NCI-H1417 treated with DMSO at 0.1 percent for 48 hours (cell line): Measurements from ENCODE around the gene KBTBD3.

Experiments
- DNase-seq: peaks from one replicate; lab custom pipeline; 2025; lab: John Stamatoyannopoulos, UW

KBTBD3 gene

DNA sequence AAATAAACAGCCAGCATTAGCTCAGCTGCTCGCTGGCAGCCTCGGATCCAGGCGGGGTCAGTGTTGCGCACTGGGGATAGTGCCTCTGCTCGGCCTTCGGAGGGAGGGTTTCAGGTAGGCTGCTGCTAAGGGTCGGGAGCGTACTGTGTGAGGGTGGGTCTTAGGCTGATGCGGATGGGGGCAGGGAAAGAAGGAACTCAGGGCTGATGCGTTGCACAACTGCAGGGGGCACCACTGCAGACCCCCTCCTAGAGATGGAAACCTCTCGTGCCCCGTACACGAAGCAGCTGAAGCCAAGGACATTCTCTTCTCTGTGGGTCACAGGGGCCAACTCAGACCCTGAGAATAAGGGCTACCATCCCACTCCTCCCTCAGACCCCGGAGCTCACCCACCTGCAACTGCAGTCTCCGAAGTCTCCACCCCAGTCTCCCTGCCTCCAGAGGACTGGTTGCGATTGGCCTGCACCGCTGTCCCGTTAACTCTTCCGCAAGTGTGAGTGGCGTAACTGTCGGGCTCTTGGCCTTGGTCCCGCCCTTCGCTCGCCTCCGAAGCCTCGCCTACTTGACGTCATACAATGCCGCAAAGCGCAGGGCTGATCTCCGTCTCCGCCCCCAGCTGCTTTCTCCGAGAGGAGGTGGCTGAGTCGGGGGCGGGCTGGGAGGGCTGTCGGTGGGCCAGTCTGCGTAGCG, at the start of gene KBTBD3:
TSS of gene KBTBD3 (minus strand) at position 429 of the 690 bp plus-strand sequence. CDS start 18,250 bp downstream, outside the sequence.
- peak; percentile 96 for DNase-seq

DNA sequence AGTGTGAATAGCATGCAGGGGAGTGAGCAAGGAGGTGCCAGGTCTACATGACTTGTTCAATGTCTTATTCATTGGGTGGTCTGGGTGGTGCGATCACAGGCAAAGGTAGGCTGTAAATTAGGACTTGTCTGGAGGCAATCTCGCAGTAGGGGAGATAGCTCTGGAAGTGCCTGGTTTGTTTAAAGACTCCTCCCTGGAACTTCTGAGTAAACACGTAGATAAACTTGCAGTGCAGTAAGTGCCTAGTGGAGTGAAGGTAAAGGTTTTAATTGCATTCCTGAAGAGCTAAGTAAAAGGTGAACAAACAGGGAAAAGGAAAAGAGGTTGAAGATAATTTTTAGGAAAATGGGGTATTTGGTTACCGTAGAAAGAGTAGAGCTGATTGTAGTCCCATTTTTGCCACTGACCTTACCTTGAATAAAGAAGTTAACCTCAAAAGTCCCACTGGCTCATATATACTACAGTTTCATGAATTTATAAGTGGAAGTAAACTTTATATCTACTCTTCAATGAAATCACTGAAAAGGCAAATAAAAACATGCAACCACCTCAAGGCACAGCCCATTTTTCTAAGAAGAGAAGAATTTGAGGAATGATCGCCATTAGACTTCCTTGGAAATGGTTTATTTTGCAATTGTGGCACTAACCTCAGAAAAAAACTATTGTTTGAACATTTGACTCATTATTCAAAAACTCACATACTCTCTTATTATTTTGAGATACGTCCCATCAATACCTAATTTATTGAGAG, 44.6 kb upstream of the KBTBD3 start:
- no peak for DNase-seq

DNA sequence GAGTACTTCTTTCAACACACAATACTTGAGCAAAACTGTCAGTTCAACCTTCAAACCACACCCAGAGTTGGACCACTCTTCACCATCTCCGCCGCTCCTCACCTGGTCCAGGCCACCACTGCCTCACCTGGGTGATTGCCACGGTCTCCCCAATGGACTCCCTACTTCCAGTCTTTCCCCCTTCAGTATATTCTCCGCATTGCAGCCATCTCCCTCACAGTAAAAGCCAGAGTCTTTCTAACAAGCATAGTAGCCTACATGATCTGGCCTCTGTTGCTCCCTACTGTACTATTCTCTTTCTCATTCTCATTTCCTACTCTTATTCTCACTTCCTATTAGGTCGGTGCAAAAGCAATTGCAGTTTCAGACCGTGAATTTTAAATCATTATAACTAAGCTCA, 28.8 kb upstream of the KBTBD3 start:
- DNase-seq, result no peak

DNA sequence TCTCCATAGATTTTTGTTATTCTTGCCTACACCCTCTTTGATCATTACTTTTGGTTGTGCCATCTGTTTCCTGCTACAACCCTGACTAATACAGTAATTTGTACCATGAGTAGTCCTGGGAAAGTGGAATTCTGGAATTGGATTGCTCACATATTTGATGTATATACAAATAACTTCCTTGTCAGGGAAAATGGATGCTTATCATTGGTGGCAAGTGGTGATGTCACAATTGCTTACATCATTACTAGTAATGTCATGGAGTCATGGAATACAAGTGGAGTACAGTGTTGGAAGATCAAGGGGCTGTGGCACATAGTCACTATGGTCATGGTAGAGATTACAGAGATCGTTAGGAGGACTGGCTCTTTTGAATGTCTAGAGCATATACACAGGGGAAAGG, 24.7 kb upstream of the KBTBD3 start:
- no peak for DNase-seq

- no peak for DNase-seq
Observed at GRCh38 chr11:106101370-106101769, 24.2 kb upstream of the KBTBD3 start.

- DNase-seq, result no peak
Observed at GRCh38 chr11:106098893-106099553, 21.9 kb upstream of the KBTBD3 start.

DNA sequence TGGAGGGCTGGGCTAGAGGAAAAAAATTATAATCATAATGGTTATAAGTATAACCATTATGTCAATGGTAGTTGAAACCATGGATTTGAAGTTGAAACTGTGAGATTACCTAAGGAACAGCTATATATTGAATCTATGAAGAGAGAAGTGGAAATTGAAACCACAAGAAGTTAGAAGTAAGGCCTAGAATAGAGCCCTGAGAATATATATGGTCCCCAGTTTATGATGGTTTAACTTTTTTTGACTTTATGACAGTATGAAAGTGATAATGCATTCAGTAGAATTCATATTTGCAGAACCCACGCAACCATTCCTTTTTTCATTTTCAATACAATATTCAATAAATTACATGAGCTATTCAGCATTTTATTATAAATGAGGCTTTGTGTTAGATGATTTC, 15.3 kb upstream of the KBTBD3 start:
- DNase-seq, result no peak

- no peak for DNase-seq
Observed at GRCh38 chr11:106091480-106092123, 14.5 kb upstream of the KBTBD3 start.

DNA sequence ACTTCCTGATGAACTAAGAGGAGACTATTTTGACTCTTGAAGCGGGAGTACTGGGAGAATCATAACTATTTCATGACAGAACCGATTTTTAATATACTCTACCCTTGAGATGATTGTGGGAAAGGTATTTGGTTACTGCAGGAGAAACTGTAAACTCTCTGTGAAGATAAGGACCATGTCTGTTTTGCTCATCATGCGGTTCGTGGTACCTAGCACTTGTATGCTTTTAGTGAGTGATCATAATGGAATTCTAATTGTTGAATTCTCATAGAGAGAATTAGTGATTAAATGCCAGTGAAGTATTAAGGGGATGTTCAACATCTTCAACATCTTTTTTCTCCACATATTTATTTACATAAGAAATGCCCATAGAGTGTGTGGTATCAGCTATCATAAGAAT, 11.7 kb upstream of the KBTBD3 start:
- DNase-seq, result no peak

- DNase-seq, result no peak
Observed at GRCh38 chr11:106087815-106088435, 10.8 kb upstream of the KBTBD3 start.

- no peak for DNase-seq
Observed at GRCh38 chr11:106086850-106087249, 9.7 kb upstream of the KBTBD3 start.

- no peak for DNase-seq
Observed at GRCh38 chr11:106086135-106086534, 9.0 kb upstream of the KBTBD3 start.

- no peak for DNase-seq
Observed at GRCh38 chr11:106082096-106082495, 4.9 kb upstream of the KBTBD3 start.

DNA sequence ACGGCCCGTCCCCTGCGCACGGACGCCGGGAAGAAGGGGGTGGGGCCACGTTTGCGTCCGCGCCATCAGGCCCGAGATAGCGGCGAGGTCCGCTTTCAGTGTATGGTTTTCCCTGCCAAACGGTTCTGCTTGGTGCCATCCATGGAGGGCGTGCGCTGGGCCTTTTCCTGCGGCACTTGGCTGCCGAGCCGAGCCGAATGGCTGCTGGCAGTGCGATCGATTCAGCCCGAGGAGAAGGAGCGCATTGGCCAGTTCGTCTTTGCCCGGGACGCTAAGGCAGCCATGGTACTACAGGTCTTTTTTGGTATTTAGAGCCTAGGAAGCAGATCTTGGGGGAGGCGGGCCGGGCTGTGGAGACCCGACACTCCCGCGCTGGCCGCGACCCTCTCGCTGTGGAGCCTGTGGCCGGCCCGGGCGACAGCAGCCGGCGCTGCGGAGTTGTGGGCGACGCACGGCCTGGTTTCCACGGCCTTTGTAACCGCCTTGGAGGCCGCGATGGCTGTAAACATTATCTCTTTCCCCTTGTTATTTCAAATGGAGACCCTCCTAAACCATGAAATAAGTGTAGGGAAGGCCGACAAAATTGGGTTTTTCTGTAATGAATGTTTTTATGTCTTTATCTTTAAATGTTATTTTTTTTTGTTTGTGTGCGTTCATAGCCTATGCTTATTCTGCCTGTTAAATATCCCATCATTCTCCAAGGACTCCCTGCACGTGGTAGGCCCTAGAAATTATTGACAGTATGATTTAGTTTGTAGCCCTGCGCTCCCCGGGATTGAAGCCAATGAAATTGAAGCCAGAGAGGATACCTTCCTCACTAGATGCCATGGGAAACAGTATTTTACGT, 685 bp upstream of the KBTBD3 start, which contains the start of gene AASDHPPT:
TSS of gene AASDHPPT (plus strand) at position 54 of the 847 bp plus-strand sequence. CDS start at position 103, 49 bp downstream.
- DNase-seq, result peak; percentile 78

DNA sequence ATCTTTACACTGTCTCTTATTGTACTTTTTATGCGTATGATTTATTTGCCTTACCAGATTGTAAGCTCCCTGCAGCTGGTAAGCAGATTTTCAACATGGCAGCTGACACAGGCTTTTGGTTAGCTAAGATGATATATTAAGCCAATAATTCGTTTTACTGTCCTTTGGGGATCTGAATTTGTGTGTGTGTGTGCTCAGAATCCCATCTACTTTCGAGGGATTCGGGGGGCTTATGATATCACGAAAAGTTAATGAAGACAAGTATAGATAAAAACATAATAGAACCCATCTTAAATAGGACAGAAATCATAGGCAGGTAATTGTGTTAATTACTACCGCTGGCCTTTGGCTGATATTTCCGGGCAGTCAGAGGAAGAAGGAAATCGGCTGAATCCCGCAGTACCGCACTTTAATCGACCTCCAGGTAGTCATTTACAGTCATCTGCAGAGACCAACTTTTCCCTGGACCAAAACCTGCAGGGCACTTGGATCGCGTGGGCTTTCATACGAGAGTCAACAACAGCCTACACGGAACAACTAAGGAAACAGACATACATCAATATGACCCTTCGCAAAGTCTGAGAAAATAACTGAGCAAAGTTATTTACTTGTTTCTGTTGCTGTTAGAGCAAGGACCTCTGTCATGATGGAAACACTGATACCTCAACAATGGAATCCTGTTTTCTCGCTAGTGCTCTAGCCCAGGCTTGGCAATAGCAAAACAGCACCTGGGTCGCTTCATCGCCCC, 802 bp downstream of the KBTBD3 start:
- no peak for DNase-seq

DNA sequence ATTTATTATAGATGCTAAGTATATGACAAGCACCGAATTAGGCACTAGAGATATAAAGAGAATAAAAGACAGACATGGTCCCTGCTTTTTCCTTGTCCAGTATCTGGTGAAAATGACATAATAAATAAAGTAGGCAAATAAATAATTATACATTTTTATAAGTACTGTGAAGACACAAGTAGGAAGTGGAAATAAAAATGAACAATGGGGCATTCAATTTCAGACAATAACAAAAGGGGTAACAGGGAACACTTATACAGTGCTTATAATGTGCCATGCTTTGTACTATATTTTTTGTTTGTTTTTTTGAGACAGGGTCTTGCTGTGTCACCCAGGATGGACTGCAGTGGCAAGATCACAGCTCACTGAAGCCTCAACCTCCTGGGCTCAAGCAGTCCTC, 4.3 kb downstream of the KBTBD3 start:
- no peak for DNase-seq

DNA sequence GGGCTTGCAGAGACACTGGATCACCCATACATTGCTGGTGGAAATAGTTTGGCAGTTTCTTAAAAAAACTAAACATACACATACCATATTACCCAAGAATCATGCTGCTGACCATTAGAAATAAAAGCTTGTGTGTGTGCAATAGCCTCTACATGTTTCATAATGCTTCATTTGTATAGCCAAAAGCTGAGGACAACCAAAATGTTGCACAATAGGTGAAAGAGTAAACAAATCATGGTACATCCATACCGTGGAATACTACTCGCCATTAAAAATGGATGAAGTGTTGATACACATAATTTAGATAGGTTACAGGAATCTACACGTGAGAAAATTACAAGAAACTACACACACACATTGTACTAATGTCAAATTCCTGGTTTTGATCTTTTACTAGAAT, 6.5 kb downstream of the KBTBD3 start:
- DNase-seq, result no peak

DNA sequence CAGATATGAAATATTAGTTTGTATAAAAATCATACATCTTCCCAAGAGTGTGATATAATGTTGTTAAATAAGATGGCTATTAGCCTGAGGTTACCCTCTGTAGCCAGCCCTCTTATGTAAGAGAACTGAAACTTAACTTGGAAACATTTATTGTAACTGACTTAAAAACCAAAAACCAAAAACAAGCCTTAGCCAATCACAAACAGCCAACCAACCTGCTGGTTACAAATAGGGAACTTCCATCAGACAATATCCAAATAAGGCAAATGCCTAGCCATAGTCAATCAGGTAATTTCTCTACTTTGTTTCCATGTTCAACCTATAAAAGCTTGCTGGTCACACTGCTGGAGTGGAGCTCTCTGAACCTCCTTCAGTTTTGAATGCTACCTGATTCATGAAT, 14.1 kb downstream of the KBTBD3 start:
- DNase-seq, result no peak

DNA sequence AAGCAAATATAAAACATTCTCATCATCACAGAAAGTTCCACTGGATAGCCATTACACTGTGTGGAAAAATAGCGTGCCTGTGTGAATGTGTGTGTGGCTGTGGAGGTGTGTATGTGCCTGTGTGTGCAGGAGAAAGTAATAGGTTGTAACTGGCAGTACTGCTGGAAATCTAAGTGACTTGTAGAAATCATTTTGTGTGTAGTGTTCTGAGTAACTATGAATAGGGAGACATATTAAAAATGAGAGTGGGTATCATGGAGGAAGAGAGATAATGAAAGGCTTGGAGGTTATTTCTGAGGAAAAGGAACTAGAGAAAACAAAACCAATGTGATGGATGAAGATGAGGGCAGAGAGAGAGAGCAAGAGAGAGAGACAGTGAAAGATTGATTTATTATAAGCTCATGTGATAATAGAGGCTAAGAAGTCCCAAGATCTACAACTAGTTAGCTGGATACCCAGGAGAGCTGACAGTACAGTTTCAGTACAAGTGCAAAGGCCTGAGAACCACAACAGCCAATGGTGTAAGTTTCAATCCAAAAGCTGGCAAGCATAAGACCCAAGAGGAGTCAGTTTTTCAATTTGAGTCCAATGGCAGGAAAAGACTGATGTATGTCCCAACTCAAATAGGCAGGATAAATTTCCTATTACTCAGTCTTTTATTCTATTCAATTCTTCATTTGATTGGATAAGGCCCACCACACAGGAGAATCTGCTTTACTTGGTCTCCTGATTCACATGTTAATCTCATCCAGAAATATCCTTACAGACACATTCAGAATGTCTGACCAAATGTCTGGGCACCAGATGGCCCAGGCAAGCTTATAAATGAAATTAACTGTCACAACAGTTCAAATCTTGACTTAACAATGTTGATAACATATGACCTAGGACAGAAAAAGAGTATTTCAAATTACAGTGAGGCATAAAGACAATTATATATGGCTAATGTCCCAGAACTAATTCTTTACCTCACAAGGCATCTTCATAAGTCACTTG, 14.9 kb downstream of the KBTBD3 start:
- DNase-seq, result no peak
